ENCODE measurements around the gene PADI1. TPM values are rescaled to one million over a fixed set of nuclear protein-coding genes. Genes with fewer than 3 reads are reported as not detected.

The PADI1 gene
- total and polyA plus RNA-seq, 8 donors = 0.37 to 98.2 TPM; not detected in 6

GRCh38 chr1:17280436-17280835 lies 75.5 kb downstream of the PADI1 start:
- no peak for DNase-seq
- Histone ChIP-seq H3K4me1 (no peaks in the 10 kb centered on the region), H3K4me3 (no peak overlapping the region), H3K9me3 (no peaks in the 10 kb centered on the region), H3K27me3 (peaks cover 0 to 75% (median 10%) of the 10 kb centered on the region in 3 donors), H3K27ac (no peak overlapping the region), H3K36me3 (no peaks in the 10 kb centered on the region)
- WGBS, 5 donors = 74 to 79% (median 77%) methylated on average over 4 to 7 of the region's 7 CpGs
- TF ChIP-seq POLR2AphosphoS5 (IDR thresholded peaks at IDR 0.05) = no peak
- no peak for TF ChIP-seq POLR2A (IDR thresholded peaks at IDR 0.05)
- no peak for TF ChIP-seq EP300 (IDR thresholded peaks at IDR 0.05)
- TF ChIP-seq CTCF (IDR thresholded peaks at IDR 0.05) = no peak
- intact Hi-C loops (cut with DNase I; ENCODE audit: low total_unique reads) = no loop called here

- no peak overlapping the region for H3K27ac ChIP-seq
- 71 to 86% (median 82%) methylated on average over 2 of the region's 2 CpGs for WGBS, 5 donors
- no peaks in the 10 kb centered on the region for H3K36me3 ChIP-seq
- H3K4me1 ChIP-seq = no peaks in the 10 kb centered on the region
- intact Hi-C loops (cut with DNase I; ENCODE audit: low total_unique reads) = no loop called here
- DNase-seq = no peak
- no peaks in the 10 kb centered on the region for H3K9me3 ChIP-seq
- peaks cover 0 to 77% (median 10%) of the 10 kb centered on the region in 3 donors for H3K27me3 ChIP-seq
- no peak overlapping the region for H3K4me3 ChIP-seq
- TF ChIP-seq POLR2AphosphoS5 (IDR thresholded peaks at IDR 0.05) (no peak), EP300 (IDR thresholded peaks at IDR 0.05) (no peak), CTCF (IDR thresholded peaks at IDR 0.05) (no peak), POLR2A (IDR thresholded peaks at IDR 0.05) (no peak)
These were observed 76.0 kb downstream of the PADI1 start for GRCh38 chr1:17280894-17281293.

GRCh38 chr1:17281775-17282181 lies 76.8 kb downstream of the PADI1 start:
- 49 to 64% (median 61%) methylated on average over 8 of the region's 8 CpGs for WGBS, 5 donors
- peaks cover 0 to 77% (median 4%) of the 10 kb centered on the region in 3 donors for H3K27me3 ChIP-seq
- H3K27ac ChIP-seq = no peak overlapping the region
- DNase-seq = no peak
- H3K9me3 ChIP-seq = no peaks in the 10 kb centered on the region
- no peaks in the 10 kb centered on the region for H3K4me1 ChIP-seq
- H3K36me3 ChIP-seq = no peaks in the 10 kb centered on the region
- intact Hi-C loops (cut with DNase I; ENCODE audit: low total_unique reads) = no loop called here
- H3K4me3 ChIP-seq = no peak overlapping the region
- TF ChIP-seq POLR2A (IDR thresholded peaks at IDR 0.05) (no peak), POLR2AphosphoS5 (IDR thresholded peaks at IDR 0.05) (no peak), EP300 (IDR thresholded peaks at IDR 0.05) (no peak), CTCF (IDR thresholded peaks at IDR 0.05) (no peak)

GRCh38 chr1:17282836-17283235 lies 77.9 kb downstream of the PADI1 start:
- TF ChIP-seq CTCF (IDR thresholded peaks at IDR 0.05) = no peak
- TF ChIP-seq EP300 (IDR thresholded peaks at IDR 0.05) = no peak
- no peak for TF ChIP-seq POLR2A (IDR thresholded peaks at IDR 0.05)
- no peak for TF ChIP-seq POLR2AphosphoS5 (IDR thresholded peaks at IDR 0.05)
- H3K36me3 ChIP-seq = no peaks in the 10 kb centered on the region

More at GRCh38 chr1:17282836-17283235, 77.9 kb downstream of the PADI1 start:
- Histone ChIP-seq H3K4me1 (no peaks in the 10 kb centered on the region), H3K27me3 (peaks cover 0 to 78% (median 8%) of the 10 kb centered on the region in 3 donors), H3K4me3 (no peak overlapping the region), H3K9me3 (no peaks in the 10 kb centered on the region), H3K27ac (no peak overlapping the region)
- 68 to 85% (median 79%) methylated on average over 3 to 5 of the region's 5 CpGs for WGBS, 5 donors
- no peak for DNase-seq
- intact Hi-C loops (cut with DNase I; ENCODE audit: low total_unique reads) = no loop called here
